HG03575 (cell line): ENCODE measurements around the gene MARK3.
"Not testable (repeated sequence)": the region's sequence is repeated elsewhere in the genome, so short reads cannot be mapped to it uniquely, and the experiment has no call there.

ENCODE experiments used
- ATAC-seq: cut with Tn5 transposase; IDR thresholded peaks from one replicate; pipeline ENCODE4 v1.9.1; 2021; ENCODE audit not compliant: unreplicated experiment, insufficient number of reproducible peaks, low FRiP score; ENCODE audit errors: extremely low read depth

Gene MARK3

GRCh38 chr14:103519043-103519836, 134.0 kb downstream of the MARK3 start:
- ATAC-seq: no peak

GRCh38 chr14:103519837-103520212, 134.6 kb downstream of the MARK3 start:
- ATAC-seq: no peak

DNA sequence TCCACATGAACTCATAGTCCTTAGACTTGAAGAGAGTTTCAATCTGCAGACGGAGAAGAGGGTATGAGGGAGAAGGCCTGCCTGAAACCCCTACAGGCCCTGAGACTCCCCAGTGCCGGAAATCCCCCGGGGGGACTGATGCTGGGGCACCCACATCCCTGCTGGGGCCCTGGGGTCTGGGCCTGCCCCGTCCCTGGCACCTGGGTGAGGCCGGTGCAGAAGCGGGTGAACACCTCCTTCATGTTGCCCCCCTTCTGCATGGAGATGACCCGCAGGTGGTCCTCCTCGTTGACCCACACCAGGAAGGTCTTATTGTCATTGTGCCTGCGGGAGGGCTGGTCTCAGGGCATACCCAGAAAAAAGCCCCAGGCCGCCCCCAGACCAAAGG, 135.0 kb downstream of the MARK3 start:
- ATAC-seq: no peak

GRCh38 chr14:103520657-103521437, 135.6 kb downstream of the MARK3 start:
- no peak for ATAC-seq

DNA sequence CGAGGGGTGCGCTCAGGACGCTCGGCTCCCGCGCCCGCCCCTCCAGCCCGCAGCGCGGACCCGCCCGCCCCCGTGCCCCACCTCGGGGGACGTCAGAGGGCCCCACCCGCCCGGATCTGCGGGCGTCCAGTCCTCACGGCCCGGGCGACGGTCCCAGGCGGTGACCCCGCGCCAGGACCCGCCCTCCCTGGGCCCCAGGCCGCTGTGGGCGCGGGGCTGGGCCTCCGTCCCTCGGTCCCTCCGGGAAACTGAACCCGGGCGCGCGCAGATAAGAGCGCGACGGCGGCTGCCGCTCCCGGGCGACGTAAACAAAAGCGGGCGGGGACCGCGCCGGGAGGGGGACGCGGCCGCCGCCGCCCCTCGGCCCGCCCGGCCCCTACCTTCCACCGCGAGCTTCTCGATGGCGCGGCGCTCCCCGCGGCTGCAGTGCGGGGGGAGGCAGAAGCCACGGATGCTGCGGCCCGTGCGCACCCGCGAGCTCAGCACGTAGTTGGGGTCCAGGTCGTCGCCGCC, 136.3 kb downstream of the MARK3 start:
- ATAC-seq: no peak

GRCh38 chr14:103521951-103522563, 136.8 kb downstream of the MARK3 start:
- ATAC-seq: no peak

GRCh38 chr14:103522649-103523574, 137.7 kb downstream of the MARK3 start, which contains the start of gene CKB:
TSS of gene CKB (minus strand) at chr14:103522830. CDS start at chr14:103522493, 337 bp downstream.
- no peak for ATAC-seq

GRCh38 chr14:103523575-103523954, 138.3 kb downstream of the MARK3 start:
- ATAC-seq: no peak

GRCh38 chr14:103524002-103524935, 139.1 kb downstream of the MARK3 start:
- ATAC-seq: no peak

- ATAC-seq: not testable (repeated sequence)
Observed at GRCh38 chr14:103525430-103526246, 140.4 kb downstream of the MARK3 start.

GRCh38 chr14:103526247-103526913, 141.2 kb downstream of the MARK3 start:
- no peak for ATAC-seq

DNA sequence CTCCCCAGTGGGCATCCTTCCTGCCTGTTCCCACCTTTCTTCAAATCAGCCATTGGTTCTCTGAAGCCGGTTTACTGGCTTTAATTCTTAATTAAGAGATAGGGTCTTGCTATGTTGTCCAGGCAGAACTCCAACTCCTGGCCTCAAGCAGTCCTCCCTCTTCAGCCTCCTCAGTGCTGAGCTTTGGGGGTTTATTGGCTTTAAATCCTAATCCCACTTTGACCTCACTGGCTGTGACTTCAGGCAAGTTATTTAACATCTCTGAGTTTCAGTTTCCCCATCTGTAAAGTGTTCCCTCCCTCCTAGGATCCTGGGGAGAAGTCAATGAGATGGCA, 141.7 kb downstream of the MARK3 start:
- ATAC-seq: no peak

DNA sequence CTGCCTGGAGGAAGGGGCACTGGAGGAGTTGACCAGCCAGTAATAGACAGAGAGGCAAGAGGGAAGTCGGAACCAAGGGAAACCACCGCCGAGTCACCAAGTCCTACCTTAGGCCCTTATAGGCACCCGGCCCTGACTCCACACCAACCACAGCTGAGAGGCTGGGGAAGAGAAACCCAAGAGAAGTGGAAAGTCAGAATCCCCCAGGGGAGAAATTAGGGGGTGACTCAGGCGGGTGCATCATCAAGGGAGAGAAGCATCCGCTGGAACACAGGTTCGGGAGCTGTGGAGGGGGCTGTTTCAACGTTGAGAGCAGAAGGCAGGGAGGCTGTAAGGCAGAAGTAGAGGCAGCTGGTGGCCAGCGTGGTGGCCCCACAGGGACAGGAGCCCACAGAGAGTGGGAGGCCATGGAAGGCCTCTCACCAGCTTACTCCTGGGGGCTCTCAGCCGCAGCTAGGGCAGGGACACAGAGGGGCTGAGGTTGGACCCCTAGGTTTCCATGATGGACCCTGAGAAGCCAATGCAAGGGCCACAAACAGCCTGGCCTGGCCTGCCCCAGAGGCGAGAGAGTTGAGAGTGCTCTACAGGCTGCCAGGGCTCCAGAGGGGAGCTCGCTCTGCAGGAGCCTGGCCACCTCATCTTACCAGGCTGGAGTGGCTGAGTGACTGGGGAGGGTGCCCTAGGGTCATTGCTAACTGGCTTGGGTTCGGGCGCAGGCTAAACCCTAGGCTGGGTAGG, 142.4 kb downstream of the MARK3 start:
- no peak for ATAC-seq

DNA sequence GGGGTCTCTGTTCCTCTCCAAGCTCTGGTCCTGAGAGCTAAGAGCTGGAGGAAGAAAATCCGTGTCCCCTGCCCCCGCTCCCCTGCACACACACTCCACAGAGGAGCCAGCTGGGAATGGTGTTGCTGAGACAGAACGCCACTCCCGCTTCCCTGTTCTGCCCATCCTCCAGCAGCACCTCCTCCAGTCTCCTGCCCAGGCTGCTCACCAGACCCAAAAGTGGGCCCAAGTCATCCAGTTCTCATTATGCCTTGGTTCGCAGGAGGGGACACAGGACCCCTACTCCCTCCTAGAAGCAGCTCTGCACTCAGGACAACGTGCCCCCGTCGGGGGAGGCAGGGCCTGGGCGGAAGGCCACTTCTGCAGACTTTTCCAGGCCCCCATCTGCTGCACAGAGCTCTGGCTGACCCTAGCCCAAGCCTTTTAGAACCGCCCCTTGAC, 143.0 kb downstream of the MARK3 start:
- ATAC-seq: no peak

DNA sequence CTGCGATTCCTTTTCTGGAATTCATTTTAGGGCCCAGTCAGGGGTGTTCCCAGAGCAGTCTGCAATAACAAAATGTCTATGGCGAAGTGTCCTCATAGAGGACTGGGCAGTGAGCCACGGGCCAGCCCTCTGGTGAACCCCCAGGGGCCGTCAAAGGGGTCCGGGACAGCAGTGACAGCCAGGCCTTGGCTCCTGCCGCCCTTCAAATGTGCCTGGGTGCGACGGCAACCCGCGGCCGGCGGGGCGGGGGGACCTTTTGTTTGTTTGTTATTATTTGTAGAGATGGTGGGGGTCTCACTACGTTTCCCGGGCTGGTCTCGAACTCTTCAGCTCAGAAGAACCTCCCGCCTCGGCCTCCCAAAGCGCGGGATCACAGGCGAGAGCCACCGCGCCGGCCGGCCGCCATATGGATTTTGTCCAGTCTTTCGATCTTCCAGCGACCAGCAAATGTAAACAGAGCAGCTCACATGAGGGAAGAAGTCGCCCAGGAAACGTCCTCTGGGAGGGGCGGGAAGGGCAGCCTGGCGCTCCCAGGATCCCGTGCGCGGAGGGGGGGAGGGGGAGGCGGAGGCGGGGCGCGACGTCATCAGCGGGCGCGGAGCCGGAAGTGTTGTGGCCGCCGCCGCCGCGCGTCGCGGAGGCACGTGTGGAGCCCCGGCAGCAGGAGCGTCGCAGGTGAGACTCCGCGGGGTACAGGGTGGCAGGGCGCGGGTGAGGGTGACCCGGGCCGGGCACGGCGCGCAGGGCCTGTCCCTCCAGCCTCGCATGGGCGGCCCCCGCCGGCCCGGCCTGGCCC, 143.6 kb downstream of the MARK3 start, which contains the start of gene TRMT61A:
Gene TRMT61A, plus strand, starts transcription at position 610 of the 796 bp plus-strand sequence. CDS start 783 bp downstream, outside the sequence.
- no peak for ATAC-seq
